ENCODE results near the gene PDZRN3. TPM values are rescaled to one million over a fixed set of nuclear protein-coding genes. Genes with fewer than 3 reads are reported as not detected.

PDZRN3 gene
- total RNA-seq, 4 donors from 2014 or later, result 13.3 to 81.7 (median 19.7) TPM

- Histone ChIP-seq H3K4me1 (no peaks in the 10 kb centered on the region), H3K27me3 (no peaks in the 10 kb centered on the region), H3K4me3 (no peak overlapping the region), H3K27ac (no peak overlapping the region), H3K36me3 (no peaks in the 10 kb centered on the region), H3K9me3 (no peaks in the 10 kb centered on the region)
- DNase-seq, result no peak
- no peak for TF ChIP-seq CTCF (IDR thresholded peaks at IDR 0.05)
- no peak for TF ChIP-seq POLR2A (IDR thresholded peaks at IDR 0.05)
Observed at GRCh38 chr3:73448761-73449301, 175.9 kb downstream of the PDZRN3 start.

- Histone ChIP-seq H3K9me3 (no peaks in the 10 kb centered on the region), H3K4me3 (no peak overlapping the region), H3K27me3 (no peaks in the 10 kb centered on the region), H3K4me1 (no peaks in the 10 kb centered on the region), H3K27ac (no peak overlapping the region), H3K36me3 (no peaks in the 10 kb centered on the region)
- no peak for DNase-seq
- no peak for TF ChIP-seq CTCF (IDR thresholded peaks at IDR 0.05)
Observed at GRCh38 chr3:73448041-73448440, 176.7 kb downstream of the PDZRN3 start.

- no peaks in the 10 kb centered on the region for H3K9me3 ChIP-seq
- no peak overlapping the region for H3K27ac ChIP-seq
- no peak overlapping the region for H3K4me3 ChIP-seq
- DNase-seq, result no peak
- TF ChIP-seq POLR2A (IDR thresholded peaks at IDR 0.05) (no peak), CTCF (IDR thresholded peaks at IDR 0.05) (no peak)
- no peaks in the 10 kb centered on the region for H3K36me3 ChIP-seq
- H3K4me1 ChIP-seq, result no peaks in the 10 kb centered on the region
- H3K27me3 ChIP-seq, result no peaks in the 10 kb centered on the region
Observed at GRCh38 chr3:73447111-73447510, 177.6 kb downstream of the PDZRN3 start.

- no peak for TF ChIP-seq POLR2A (IDR thresholded peaks at IDR 0.05)
- no peak for TF ChIP-seq CTCF (IDR thresholded peaks at IDR 0.05)
- Histone ChIP-seq H3K9me3 (no peaks in the 10 kb centered on the region), H3K4me1 (no peaks in the 10 kb centered on the region), H3K27me3 (no peaks in the 10 kb centered on the region), H3K27ac (no peak overlapping the region), H3K4me3 (no peak overlapping the region), H3K36me3 (no peaks in the 10 kb centered on the region)
- no peak for DNase-seq
Observed at GRCh38 chr3:73446467-73447110, 178.2 kb downstream of the PDZRN3 start.

GRCh38 chr3:73442886-73443285, 181.9 kb downstream of the PDZRN3 start:
- Histone ChIP-seq H3K36me3 (no peaks in the 10 kb centered on the region), H3K27me3 (no peaks in the 10 kb centered on the region), H3K9me3 (no peaks in the 10 kb centered on the region), H3K4me3 (no peak overlapping the region), H3K27ac (no peak overlapping the region), H3K4me1 (peaks cover 0 to 3% (median 0%) of the 10 kb centered on the region in 4 donors)
- DNase-seq, result no peak
- no peak for TF ChIP-seq POLR2A (IDR thresholded peaks at IDR 0.05)
- no peak for TF ChIP-seq CTCF (IDR thresholded peaks at IDR 0.05)

All from Peyer's patch (tissue), 4 donors.